Uterine smooth muscle cell (primary cell): Measurements from ENCODE around the gene LYPD1. TPM values are rescaled to one million over a fixed set of nuclear protein-coding genes. Genes with fewer than 3 reads are reported as not detected.

Source experiments
- total RNA-seq: library from RNA; depleted of rRNA; stranded (reverse); fragments of >200 nt; gene quantifications from 2 replicates; pipeline ENCODE4 v1.2.3, GENCODE V29; 2014

The LYPD1 gene, protein sequence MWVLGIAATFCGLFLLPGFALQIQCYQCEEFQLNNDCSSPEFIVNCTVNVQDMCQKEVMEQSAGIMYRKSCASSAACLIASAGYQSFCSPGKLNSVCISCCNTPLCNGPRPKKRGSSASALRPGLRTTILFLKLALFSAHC
- total RNA-seq = 0.22 and 1.1 TPM in 2 replicates

DNA sequence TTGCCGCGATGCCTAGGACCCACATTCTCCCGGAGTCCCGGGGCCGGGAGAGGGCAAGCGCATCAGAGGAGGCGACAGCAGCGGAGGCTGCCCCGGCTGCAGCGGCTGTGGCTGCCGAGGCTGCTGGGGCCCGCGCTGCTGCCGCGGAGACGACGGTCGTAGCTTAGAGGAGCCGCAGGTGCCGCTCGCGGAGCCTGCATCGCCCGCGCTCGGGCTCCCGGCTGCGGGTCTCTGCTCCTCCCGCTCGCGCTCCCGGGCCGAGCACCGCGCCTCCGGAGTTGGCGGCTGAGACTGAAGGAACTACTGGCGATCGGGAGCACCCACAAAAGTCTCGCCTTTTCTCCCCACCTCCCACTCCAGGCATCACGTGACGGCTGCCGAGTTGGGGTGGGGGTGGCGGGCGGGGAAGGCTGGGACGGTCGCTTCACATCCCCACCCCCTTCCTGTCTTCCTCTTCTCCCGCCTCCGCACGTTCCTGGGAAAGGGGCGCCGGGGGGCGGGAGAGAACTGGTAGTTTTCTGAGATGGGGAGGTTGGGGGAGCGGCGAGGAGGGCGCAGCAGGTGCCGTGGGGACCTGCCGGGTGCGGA lies at the start of gene LYPD1:
Gene LYPD1, minus strand, starts transcription at position 298 of the 588 bp plus-strand sequence. Its CDS starts 273 bp downstream, at position 25.

